ENCODE data around the gene SYT5. TPM values are rescaled to one million over a fixed set of nuclear protein-coding genes. Genes with fewer than 3 reads are reported as not detected.

The SYT5 gene
- total RNA-seq, 1 experiment from 2014 or later: 4.5 TPM

GRCh38 chr19:55145232-55145631 is 34.9 kb downstream of the SYT5 start:
- peaks cover 3% of the 10 kb centered on the region for H3K79me1 ChIP-seq (ENCODE audit: insufficient read depth, low read depth, low read length, poor library complexity, severe bottlenecking)

More at GRCh38 chr19:55145232-55145631, 34.9 kb downstream of the SYT5 start:
- Histone ChIP-seq H2AK5ac (ENCODE audit: insufficient read length, low read length) (no peak overlapping the region), H3K27me3 (ENCODE audit: insufficient read depth, low read length) (no peaks in the 10 kb centered on the region), H4K8ac (replicated peaks; ENCODE audit: insufficient read length, low read depth, low read length) (no peak overlapping the region), H4K91ac (ENCODE audit: insufficient read length, low read depth, low read length) (no peak overlapping the region), H2BK12ac (ENCODE audit: insufficient read length, low read depth, low read length) (no peak overlapping the region), H3K4me2 (ENCODE audit: insufficient read depth, insufficient read length, low read length) (peak overlapping the region; percentile 52), H3K23me2 (ENCODE audit: insufficient read length, low read depth, low read length, poor library complexity, severe bottlenecking) (no peaks in the 10 kb centered on the region), H4K20me1 (ENCODE audit: control insufficient read depth, insufficient read depth, insufficient read length) (no peaks in the 10 kb centered on the region), H2BK20ac (ENCODE audit: low read depth, low read length, poor library complexity, severe bottlenecking) (no peak overlapping the region), H3K4ac (ENCODE audit: low read depth, low read length) (no peak overlapping the region), H2BK5ac (ENCODE audit: insufficient read length, low read length) (no peak overlapping the region), H2BK15ac (ENCODE audit: low read depth, low read length) (no peak overlapping the region), H3K79me2 (ENCODE audit: insufficient read depth, low read length) (no peaks in the 10 kb centered on the region), H3K23ac (ENCODE audit: insufficient read length, low read depth, low read length) (no peak overlapping the region), H3K14ac (ENCODE audit: insufficient read depth, low read length) (no peak overlapping the region), H3K18ac (ENCODE audit: insufficient read length, low read depth, low read length) (no peak overlapping the region), H3K9ac (ENCODE audit: extremely low read depth, insufficient read length, low read length) (no peak overlapping the region), H2BK120ac (ENCODE audit: low read depth, low read length, poor library complexity, severe bottlenecking) (no peak overlapping the region), H3K9me3 (ENCODE audit: control insufficient read depth, low read depth, low read length) (no peaks in the 10 kb centered on the region), H2AFZ (ENCODE audit: low read length) (no peak overlapping the region), H3K56ac (ENCODE audit: insufficient read length, low read depth, low read length) (no peak overlapping the region), H3K27ac (ENCODE audit: insufficient read length, low read depth, low read length) (no peak overlapping the region), H3T11ph (ENCODE audit: low read length) (no peak overlapping the region), H3K4me1 (ENCODE audit: insufficient read depth, low read length) (peaks cover 11% of the 10 kb centered on the region; the same call in 1 of the 2 replicates), H4K5ac (ENCODE audit: insufficient read length, low read depth, low read length) (no peak overlapping the region)
- no peak for TF ChIP-seq CTCF (conservative IDR thresholded peaks at IDR 0.05)
- no peak overlapping the region; a peak in 1 of 7 replicates for H3K27ac Mint-ChIP-seq
- no peak for DNase-seq
- no CpG with 5 or more reads among the region's 3 CpGs for WGBS (ENCODE audit: extremely low coverage, insufficient read length, low lambda C conversion rate)
- no peaks in the 10 kb centered on the region; a peak in 1 of 5 replicates for H3K9me3 Mint-ChIP-seq
- peak overlapping the region; percentile 36 to 80; a peak in 4 of 5 replicates for H3K4me3 Mint-ChIP-seq
- H3K27me3 Mint-ChIP-seq (ENCODE audit: low read depth): peaks cover 5% of the 10 kb centered on the region
- H3K36me3 Mint-ChIP-seq (ENCODE audit: insufficient read depth in 1 of 3, low read depth in 3 of 3): peaks cover 10 to 32% (median 19%) of the 10 kb centered on the region in 3 experiments
- peaks cover 29 to 42% of the 10 kb centered on the region in 2 experiments for H3K4me1 Mint-ChIP-seq

Measured in H9 (cell line).